GM18505 (cell line): ENCODE results near the gene MELK.

Experiments used
- ATAC-seq: cut with Tn5 transposase; IDR thresholded peaks from one replicate; pipeline ENCODE4 v1.9.1; 2021; ENCODE audit not compliant: unreplicated experiment
- POLR2A ChIP-seq: IDR thresholded peaks from 4 replicates; pipeline ENCODE4 v1.6.1; 2011; ENCODE audit warnings: borderline replicate concordance; ENCODE audit not compliant: insufficient read depth, insufficient read length; ENCODE audit errors: extremely low read depth

MELK gene

GRCh38 chr9:36597412-36598178 is 24.9 kb downstream of the MELK start:
- no peak for ATAC-seq
- TF ChIP-seq POLR2A, result no peak

- ATAC-seq, result no peak
- no peak for TF ChIP-seq POLR2A
These were observed 25.6 kb downstream of the MELK start for GRCh38 chr9:36598273-36598672.

- no peak for ATAC-seq
- no peak for TF ChIP-seq POLR2A
These were observed 30.3 kb downstream of the MELK start for GRCh38 chr9:36603006-36603405.

GRCh38 chr9:36609306-36609705 is 36.6 kb downstream of the MELK start:
- no peak for ATAC-seq
- TF ChIP-seq POLR2A, result no peak

- no peak for TF ChIP-seq POLR2A
- no peak for ATAC-seq
These were observed 49.4 kb downstream of the MELK start for GRCh38 chr9:36622121-36622520.

- TF ChIP-seq POLR2A, result no peak
- no peak for ATAC-seq
These were observed 50.6 kb downstream of the MELK start for GRCh38 chr9:36623280-36623679.

GRCh38 chr9:36625006-36625615 is 52.4 kb downstream of the MELK start:
- TF ChIP-seq POLR2A, result no peak
- ATAC-seq, result no peak

- no peak for ATAC-seq
- no peak for TF ChIP-seq POLR2A
These were observed 60.2 kb downstream of the MELK start for GRCh38 chr9:36632892-36633291.

GRCh38 chr9:36637491-36638270 is 65.0 kb downstream of the MELK start:
- TF ChIP-seq POLR2A, result no peak
- ATAC-seq, result no peak

- no peak for TF ChIP-seq POLR2A
- no peak for ATAC-seq
These were observed 68.2 kb downstream of the MELK start for GRCh38 chr9:36640771-36641381.

GRCh38 chr9:36642817-36643216 is 70.1 kb downstream of the MELK start:
- no peak for TF ChIP-seq POLR2A
- no peak for ATAC-seq

- no peak for ATAC-seq
- no peak for TF ChIP-seq POLR2A
These were observed 84.1 kb downstream of the MELK start for GRCh38 chr9:36656842-36657241.

GRCh38 chr9:36659500-36659899 is 86.8 kb downstream of the MELK start:
- no peak for TF ChIP-seq POLR2A
- ATAC-seq, result no peak

- no peak for ATAC-seq
- TF ChIP-seq POLR2A, result no peak
These were observed 92.1 kb downstream of the MELK start for GRCh38 chr9:36664806-36665205.

- TF ChIP-seq POLR2A, result no peak
- ATAC-seq, result no peak
These were observed 92.7 kb downstream of the MELK start for GRCh38 chr9:36665387-36665786.
